HG03378 (cell line): ENCODE results near the gene CDH16.

Source experiments
- ATAC-seq: cut with Tn5 transposase; IDR thresholded peaks from one replicate; pipeline ENCODE4 v1.9.1; 2021; ENCODE audit warnings: mild to moderate bottlenecking, moderate library complexity; ENCODE audit not compliant: unreplicated experiment

CDH16 gene

DNA sequence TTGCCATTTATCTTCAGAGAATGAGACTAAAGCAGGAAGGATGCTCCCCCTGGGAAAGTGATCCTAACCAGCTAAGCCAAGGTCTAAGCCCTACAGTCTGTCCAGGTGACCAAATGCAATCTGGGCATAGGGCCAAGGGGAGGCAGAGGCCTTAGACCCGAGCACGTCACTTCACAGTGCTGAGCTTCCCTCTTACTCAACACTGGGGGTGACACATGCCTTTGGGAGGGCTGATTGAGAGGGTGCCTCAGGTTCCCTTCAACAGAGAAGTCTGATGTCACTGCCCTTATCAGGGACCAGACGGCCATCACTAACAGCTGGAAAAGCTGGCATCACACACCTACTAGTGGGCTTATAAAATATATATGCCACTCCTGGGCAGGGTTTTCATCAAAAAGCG is 11.5 kb upstream of the CDH16 start:
- ATAC-seq, result no peak

DNA sequence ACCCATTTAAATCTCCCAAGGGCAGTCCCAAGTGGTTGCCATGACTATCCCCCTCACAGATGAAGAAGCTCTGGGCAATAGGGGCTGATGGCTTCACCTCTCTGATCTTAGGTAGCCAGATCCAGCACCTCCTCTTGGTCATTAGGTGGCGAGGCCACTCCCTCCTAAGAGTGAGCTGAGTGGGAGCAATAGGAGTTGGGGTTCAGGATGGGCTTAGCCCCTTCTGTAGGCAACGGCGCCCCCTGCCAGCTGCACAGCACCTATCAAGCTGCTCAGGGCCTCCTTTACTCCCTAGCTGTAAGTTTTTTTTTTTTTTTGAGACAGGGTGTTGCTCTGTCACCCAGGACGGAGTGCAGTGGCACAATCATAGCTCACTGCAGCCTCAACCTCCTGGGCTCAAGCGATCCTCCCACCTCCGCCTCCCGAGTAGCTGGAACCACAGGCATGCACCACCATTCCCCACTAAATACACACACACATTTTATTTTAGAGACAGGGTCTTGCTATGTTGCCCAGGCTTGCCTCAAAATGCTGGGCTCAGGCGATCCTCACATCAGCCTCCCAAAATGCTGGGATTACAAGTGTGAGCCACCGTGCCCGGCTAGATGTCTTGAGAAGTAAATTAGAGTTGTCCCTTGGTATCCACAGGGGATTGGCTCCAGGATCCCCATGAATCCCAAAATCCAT is 10.2 kb upstream of the CDH16 start:
- no peak for ATAC-seq

DNA sequence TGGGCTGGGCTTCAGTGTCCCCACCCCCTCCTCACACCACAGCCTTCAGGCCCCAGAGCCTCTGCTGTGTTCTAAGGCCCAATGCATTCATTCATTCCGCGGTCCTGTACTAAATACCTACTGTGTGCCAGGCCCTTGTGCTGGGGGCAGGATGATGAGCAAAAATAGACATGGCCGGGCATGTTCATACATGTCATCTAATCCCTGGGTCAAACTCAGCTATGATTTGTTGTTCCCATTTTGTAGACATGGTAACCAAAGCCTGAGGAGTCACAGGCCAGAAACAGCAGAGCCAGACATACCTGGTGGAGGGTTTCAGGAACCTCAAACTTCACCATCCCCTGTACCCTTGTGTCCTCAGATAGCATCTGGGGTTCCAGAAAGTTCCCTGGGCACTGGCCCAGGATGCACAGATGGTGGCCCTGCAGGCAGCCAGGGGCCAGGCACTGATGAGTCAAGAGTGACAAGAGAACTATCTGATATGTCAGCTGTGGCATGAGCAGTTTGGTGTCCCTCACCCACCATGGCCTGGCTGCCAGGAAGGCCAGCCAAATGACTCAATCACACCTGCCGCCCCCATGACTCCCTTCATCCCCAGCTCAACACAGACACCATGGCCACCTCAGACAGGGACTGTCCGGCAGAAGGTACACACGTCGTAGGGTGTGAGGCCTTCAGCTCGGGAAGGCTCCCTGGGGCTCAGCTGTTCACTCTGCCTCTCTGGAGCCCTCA is 9.4 kb upstream of the CDH16 start:
- ATAC-seq, result no peak

- no peak for ATAC-seq
Observed at GRCh38 chr16:66926961-66927436, 8.3 kb upstream of the CDH16 start.

GRCh38 chr16:66926171-66926947 is 7.7 kb upstream of the CDH16 start:
- ATAC-seq, result no peak

- ATAC-seq, result no peak
Observed at GRCh38 chr16:66925322-66925840, 6.7 kb upstream of the CDH16 start, which contains the start of gene RRAD. RRAD (minus strand) TSS chr16:66925535; CDS start chr16:66925179, 356 bp downstream.

- no peak for ATAC-seq
Observed at GRCh38 chr16:66924527-66925321, 6.0 kb upstream of the CDH16 start.

DNA sequence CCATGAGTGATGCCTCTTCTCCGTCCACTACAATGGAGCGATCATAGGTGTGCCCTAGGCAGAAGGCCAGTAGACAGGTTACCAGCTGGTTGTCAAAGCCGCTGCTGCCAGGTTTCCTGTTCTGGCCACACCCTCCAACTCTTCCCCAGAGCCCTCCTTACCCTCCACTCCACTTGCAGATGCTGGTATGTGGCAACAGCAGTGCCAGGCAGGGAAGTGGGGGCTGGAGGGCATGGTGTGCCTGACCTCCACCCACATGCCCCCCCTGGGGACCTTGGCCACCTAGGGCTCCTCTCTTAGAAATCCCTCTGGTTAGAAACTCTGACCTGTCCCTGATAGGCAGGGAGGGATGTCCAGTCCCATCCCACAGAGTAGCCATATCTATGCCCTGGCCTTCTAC is 5.2 kb upstream of the CDH16 start:
- no peak for ATAC-seq

DNA sequence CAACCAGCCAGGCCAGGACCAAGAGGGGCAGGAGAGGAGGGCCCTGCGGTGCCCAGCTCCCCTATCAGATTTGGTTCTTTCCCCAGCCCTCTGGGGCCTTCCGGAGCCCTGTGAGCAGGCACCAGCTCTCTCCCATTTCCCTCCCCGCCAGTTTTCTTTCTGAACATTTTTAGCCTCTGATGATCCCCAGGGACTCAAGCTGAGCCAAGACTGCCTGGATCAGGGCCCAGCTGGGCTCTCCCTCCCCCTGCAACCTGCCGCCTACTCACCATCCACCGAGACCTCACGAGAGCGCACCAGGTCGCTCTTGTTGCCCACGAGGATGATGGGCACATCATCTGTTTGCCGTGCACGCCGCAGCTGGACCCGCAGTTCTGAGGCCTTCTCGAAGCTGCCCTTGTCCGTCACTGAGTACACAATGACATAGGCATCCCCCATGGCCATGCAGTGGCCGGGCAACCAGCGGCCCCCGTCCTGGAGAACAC is 4.6 kb upstream of the CDH16 start:
- ATAC-seq, result no peak

DNA sequence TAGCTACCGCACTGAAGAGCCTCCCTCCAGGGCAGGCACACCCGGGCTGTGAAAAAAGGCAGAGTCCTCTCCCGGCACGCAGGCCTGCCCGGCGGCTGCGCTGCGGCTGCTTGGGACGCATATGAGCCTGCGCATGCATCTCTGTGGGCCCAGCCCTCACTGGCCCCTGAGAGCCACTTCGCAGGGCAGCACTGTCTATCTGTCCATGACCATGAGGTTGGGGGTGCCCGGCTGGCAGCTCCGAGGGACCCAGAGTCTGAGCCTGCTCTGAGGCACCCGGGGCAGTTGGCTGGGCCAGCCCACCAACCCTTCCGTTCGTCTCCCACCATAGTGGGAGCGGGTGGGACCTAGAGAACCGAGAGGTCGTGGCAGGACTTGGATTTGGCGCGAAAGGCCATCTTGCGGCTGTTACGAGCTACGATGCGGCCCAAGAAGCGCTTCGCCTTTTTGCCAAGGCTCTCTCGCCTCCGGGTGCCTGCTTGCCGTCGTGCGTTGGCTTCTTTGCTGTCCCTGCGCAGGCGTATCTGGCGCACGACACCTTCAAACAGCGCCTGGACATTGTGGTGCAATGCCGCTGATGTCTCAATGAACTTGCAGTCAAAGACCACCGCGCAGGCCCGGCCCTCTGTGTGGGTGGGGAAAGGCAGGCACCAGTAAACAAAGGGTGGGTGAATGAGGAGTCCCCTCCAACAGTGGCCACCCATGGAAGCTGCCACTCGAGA is 3.2 kb upstream of the CDH16 start:
- no peak for ATAC-seq

DNA sequence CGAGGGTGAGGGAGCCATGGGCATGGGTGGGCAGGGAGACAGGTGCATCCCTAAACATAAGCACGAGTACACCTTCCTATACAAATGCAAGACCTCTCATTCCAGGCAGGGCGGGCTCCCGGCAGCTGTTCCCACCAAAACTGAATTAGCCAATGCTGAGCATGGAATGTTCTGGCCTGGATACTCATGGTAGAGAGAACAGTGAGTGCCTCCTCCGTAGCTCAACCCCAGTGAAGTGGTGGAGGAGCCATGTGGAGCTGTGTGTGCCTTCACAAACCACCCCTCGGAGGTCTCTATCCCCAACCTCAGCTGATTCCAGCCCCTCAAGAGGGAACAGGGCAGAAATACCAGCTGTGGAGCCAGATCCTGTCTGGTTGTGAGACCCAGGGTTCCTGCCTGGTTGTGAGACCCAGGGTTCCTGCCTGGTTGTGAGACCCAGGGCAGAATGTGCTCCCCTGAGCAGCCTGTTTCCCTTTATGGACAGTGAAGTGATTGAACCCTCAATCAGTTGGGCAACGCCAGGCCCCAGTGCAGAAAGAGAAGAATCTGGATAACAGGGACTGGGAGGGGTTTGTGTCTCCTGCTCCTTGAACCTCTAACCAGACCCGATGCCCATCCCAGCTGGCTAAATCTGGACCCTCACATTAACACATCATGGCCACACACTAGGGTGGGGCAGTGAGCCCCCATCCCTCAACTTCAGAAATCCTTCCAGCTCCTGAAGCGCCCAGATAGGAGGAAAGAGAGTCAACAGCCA is 2.4 kb upstream of the CDH16 start:
- no peak for ATAC-seq

- no peak for ATAC-seq
Observed at GRCh38 chr16:66920299-66920590, 1.6 kb upstream of the CDH16 start.

GRCh38 chr16:66919569-66920298 is 1.0 kb upstream of the CDH16 start:
- ATAC-seq, result no peak

- ATAC-seq, result no peak
Observed at GRCh38 chr16:66918355-66918754, 330 bp downstream of the CDH16 start.

DNA sequence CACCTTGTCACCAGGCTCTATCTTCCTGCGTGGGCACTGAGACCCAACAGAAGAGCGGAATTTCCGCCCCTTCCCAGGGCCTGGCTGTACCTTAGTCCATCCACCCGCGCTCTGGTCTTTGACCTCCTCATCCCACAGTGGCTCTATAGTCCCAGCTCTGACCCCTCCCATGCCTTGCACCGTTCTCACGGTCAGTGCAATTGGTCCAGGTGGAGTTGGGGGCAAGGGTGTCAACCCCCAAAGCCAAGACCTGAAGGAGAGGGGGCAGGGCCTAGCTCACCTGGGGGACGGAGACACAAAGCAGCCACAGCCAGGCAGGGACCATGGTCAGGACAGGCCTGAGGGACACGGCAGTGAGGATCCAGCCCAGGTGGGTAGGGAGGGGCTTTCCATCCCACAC is 944 bp downstream of the CDH16 start:
- ATAC-seq, result no peak

GRCh38 chr16:66916518-66916917 is 2.2 kb downstream of the CDH16 start:
- ATAC-seq, result no peak

DNA sequence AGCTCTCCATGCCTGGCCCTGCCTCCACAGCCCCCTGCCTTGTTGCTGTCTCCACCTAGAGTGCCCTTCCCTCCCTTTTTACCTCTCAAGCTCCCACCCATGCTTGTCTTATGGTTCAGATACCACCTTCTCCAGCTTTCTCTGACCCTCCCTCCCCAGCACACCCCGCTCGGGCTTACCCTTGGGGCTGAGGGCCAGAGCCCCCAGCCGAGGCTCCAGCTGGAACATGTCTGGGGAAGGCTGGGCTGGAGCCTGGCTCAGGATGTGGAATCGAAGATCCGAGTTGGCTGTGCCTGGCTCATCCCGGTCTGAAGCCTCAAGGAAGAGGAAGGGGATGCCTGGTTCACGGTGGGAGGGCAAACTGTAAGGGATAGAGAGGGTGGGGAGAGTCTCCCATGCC is 3.6 kb downstream of the CDH16 start:
- ATAC-seq, result no peak

DNA sequence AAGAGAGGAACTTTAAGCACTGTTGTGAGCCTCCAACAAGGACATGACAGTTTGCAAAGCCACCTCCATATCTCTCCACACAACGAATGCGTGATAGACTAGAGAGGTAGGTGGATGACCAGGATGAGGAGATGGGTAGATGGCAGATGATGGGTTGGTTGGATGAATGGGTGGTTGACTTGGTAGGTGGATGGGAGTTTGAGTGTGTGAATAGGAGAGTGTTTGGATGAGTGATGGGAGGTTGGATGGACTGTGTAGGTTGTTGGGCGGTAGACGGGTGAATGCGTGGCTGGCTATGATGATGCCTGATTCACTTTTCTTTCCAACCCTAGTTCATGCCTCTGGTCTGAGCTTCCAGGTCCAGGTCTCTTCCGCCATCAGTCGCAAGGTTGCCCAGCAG is 4.1 kb downstream of the CDH16 start:
- no peak for ATAC-seq

DNA sequence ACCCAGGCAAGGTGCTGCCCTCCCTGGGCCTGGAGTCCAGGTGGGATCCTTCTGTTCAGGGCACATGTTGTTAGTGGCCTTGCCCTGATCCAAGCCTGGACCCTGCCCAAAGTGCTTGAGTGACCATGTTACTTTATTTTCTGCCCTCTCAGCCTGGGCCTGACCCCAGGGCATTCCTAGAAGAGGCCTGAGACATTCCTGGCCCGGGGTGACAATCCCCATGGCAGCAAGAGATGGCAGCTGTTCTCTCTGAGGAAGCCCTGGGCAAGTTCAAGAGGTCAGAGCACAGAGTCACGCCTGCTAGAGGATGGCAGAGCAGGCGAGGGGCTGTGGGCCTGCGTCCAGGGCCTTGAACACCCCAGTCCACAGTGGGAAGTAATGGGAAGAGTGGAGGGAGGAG is 5.0 kb downstream of the CDH16 start:
- no peak for ATAC-seq
